GM19467 (cell line): Measurements from ENCODE around the gene SP1.
"Not testable (repeated sequence)": the region's sequence is repeated elsewhere in the genome, so short reads cannot be mapped to it uniquely, and the experiment has no call there.

Experiments used
- ATAC-seq: cut with Tn5 transposase; IDR thresholded peaks from one replicate; pipeline ENCODE4 v1.9.1; 2021; ENCODE audit warnings: mild to moderate bottlenecking, moderate library complexity; ENCODE audit not compliant: unreplicated experiment

SP1 gene

GRCh38 chr12:53358836-53359419 is 21.0 kb upstream of the SP1 start:
- ATAC-seq: no peak

GRCh38 chr12:53361638-53362037 is 18.3 kb upstream of the SP1 start:
- not testable (repeated sequence) for ATAC-seq

GRCh38 chr12:53365245-53365904 is 14.6 kb upstream of the SP1 start:
- ATAC-seq: no peak

- ATAC-seq: not testable (repeated sequence)
Observed at GRCh38 chr12:53373554-53374133, 6.3 kb upstream of the SP1 start.

- ATAC-seq: not testable (repeated sequence)
Observed at GRCh38 chr12:53374277-53374676, 5.7 kb upstream of the SP1 start.

- no peak for ATAC-seq
Observed at GRCh38 chr12:53376747-53377146, 3.2 kb upstream of the SP1 start.

- no peak for ATAC-seq
Observed at GRCh38 chr12:53378222-53378621, 1.8 kb upstream of the SP1 start.

- no peak for ATAC-seq
Observed at GRCh38 chr12:53378724-53379388, 1.1 kb upstream of the SP1 start.

- ATAC-seq: peak; percentile 64
Observed at GRCh38 chr12:53379389-53380103, 430 bp upstream of the SP1 start.

- no peak for ATAC-seq
Observed at GRCh38 chr12:53380794-53381730, 1.1 kb downstream of the SP1 start.

- no peak for ATAC-seq
Observed at GRCh38 chr12:53381731-53382630, 2.0 kb downstream of the SP1 start.

- ATAC-seq: no peak
Observed at GRCh38 chr12:53383258-53383657, 3.3 kb downstream of the SP1 start.

- ATAC-seq: not testable (repeated sequence)
Observed at GRCh38 chr12:53386381-53386780, 6.4 kb downstream of the SP1 start.

- no peak for ATAC-seq
Observed at GRCh38 chr12:53388932-53389331, 9.0 kb downstream of the SP1 start.

- ATAC-seq: no peak
Observed at GRCh38 chr12:53389702-53390101, 9.7 kb downstream of the SP1 start.

- no peak for ATAC-seq
Observed at GRCh38 chr12:53391724-53392123, 11.7 kb downstream of the SP1 start.

- no peak for ATAC-seq
Observed at GRCh38 chr12:53399896-53400295, 19.9 kb downstream of the SP1 start.

- not testable (repeated sequence) for ATAC-seq
Observed at GRCh38 chr12:53402351-53402750, 22.4 kb downstream of the SP1 start.

GRCh38 chr12:53402871-53403270 is 22.9 kb downstream of the SP1 start:
- no peak for ATAC-seq
